ENCODE data around the gene PNKD. TPM values are rescaled to one million over a fixed set of nuclear protein-coding genes. Genes with fewer than 3 reads are reported as not detected.

Gene PNKD
- total and polyA plus RNA-seq, 11 donors = 53.8 to 146 (median 72.5) TPM

DNA sequence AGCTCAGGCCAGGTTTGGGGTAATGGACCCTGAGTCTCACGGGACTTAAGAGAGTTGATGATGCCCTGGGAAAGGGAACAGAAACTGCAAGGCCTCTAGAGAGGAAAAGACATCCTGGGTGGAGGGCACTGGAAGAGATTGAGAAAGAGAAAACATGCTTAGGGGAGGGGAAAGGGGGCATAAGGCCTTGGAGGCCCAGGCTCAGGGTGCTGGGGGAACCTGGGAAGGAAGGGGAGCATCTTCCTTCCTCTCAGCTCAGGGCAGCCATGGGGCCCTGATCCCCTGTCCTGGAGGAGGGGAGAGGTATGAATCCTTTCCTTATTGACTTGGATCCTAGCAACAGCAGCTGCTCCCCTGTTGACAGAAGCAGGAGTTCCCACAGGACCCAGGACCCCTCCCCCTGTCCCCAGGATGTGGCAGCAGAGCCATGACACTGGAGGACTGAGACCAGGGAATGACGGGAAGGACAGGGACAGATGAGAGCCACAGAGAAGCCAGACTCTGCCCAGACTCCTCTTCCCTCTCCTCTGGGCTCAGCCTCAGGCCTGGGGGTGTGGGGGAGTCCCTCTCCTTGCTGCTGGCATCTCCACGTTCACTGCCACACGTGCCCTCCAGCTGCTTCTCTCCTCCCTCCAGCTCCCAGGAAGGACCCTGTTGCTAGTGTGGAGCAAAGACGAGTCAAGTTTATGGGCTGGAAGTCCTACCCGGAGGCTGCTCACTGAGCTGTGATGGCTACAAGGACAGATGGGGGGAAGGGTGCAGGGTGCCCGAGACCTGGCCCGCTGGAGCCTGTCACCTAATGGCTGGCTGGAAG is 8.7 kb upstream of the PNKD start:
- H3K27ac ChIP-seq = peak overlapping the region in 11 of 12 donors; percentile 58 to 92 (median 88)
- TF ChIP-seq, protein P1, sequence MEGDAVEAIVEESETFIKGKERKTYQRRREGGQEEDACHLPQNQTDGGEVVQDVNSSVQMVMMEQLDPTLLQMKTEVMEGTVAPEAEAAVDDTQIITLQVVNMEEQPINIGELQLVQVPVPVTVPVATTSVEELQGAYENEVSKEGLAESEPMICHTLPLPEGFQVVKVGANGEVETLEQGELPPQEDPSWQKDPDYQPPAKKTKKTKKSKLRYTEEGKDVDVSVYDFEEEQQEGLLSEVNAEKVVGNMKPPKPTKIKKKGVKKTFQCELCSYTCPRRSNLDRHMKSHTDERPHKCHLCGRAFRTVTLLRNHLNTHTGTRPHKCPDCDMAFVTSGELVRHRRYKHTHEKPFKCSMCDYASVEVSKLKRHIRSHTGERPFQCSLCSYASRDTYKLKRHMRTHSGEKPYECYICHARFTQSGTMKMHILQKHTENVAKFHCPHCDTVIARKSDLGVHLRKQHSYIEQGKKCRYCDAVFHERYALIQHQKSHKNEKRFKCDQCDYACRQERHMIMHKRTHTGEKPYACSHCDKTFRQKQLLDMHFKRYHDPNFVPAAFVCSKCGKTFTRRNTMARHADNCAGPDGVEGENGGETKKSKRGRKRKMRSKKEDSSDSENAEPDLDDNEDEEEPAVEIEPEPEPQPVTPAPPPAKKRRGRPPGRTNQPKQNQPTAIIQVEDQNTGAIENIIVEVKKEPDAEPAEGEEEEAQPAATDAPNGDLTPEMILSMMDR (IDR thresholded peaks at IDR 0.05) = no peak
- no peak for TF ChIP-seq POLR2A (IDR thresholded peaks at IDR 0.05)
- intact Hi-C loops (cut with DNase I) = loop anchor here in 2 of 10 donors (5.0 to 10.0 kb wide), 3 partner anchors 34 to 74 kb away; partner anchors contain the start of gene ARPC2 (in 1 of the 2)
- peaks cover 0 to 48% (median 36%) of the 10 kb centered on the region in 9 donors for H3K36me3 ChIP-seq
- no peaks in the 10 kb centered on the region for H3K9me3 ChIP-seq
- ATAC-seq (no peak), DNase-seq (no peak)
- 49 to 77% (median 67%) methylated on average over 5 to 8 of the region's 8 CpGs for WGBS, 4 donors
- H3K4me1 ChIP-seq = peaks cover 3 to 81% (median 57%) of the 10 kb centered on the region in 12 donors
- peak overlapping the region in 2 of 12 donors; percentile 0 to 30 for H3K4me3 ChIP-seq
- H3K27me3 ChIP-seq = no peaks in the 10 kb centered on the region

DNA sequence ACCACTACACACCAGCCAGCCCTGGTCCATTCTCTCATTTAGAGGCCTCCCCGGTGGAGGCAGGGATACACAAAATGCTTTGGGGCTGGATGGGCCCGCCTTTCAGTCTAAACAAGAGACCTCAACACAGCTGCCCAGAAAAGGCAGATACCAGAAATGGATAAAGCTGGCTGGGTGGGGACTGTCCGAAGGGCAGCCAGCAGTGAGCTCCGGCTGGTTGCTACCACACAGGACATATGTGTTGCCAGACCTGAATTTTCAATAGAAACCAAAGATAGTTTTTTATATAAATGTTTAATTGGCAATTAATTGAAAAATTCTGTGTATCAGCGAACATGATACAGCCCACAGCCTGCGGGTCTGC is 8.1 kb upstream of the PNKD start:
- ATAC-seq (no peak), DNase-seq (no peak)
- Histone ChIP-seq H3K4me1 (peaks cover 3 to 75% (median 56%) of the 10 kb centered on the region in 12 donors), H3K9me3 (no peaks in the 10 kb centered on the region), H3K27me3 (no peaks in the 10 kb centered on the region), H3K4me3 (no peak overlapping the region), H3K27ac (peak overlapping the region in 10 of 12 donors; percentile 35 to 92 (median 88)), H3K36me3 (peaks cover 0 to 48% (median 40%) of the 10 kb centered on the region in 9 donors)
- WGBS, 4 donors = 67 to 85% (median 75%) methylated on average over 6 of the region's 6 CpGs
- no peak for TF ChIP-seq POLR2A (IDR thresholded peaks at IDR 0.05)
- TF ChIP-seq, protein P1 (IDR thresholded peaks at IDR 0.05) = no peak
- intact Hi-C loops (cut with DNase I) = loop anchor here in 2 of 10 donors (5.0 to 10.0 kb wide), 3 partner anchors 35 to 75 kb away; partner anchors contain the start of gene ARPC2 (in 1 of the 2)

DNA sequence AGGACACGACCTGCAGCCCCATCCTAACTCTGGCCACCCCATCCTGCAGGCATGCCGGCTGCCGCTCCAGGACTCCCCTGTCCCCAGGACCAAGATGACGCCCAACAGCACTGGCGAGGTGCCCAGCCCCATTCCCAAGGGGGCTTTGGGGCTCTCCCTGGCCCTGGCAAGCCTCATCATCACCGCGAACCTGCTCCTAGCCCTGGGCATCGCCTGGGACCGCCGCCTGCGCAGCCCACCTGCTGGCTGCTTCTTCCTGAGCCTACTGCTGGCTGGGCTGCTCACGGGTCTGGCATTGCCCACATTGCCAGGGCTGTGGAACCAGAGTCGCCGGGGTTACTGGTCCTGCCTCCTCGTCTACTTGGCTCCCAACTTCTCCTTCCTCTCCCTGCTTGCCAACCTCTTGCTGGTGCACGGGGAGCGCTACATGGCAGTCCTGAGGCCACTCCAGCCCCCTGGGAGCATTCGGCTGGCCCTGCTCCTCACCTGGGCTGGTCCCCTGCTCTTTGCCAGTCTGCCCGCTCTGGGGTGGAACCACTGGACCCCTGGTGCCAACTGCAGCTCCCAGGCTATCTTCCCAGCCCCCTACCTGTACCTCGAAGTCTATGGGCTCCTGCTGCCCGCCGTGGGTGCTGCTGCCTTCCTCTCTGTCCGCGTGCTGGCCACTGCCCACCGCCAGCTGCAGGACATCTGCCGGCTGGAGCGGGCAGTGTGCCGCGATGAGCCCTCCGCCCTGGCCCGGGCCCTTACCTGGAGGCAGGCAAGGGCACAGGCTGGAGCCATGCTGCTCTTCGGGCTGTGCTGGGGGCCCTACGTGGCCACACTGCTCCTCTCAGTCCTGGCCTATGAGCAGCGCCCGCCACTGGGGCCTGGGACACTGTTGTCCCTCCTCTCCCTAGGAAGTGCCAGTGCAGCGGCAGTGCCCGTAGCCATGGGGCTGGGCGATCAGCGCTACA is 7.4 kb upstream of the PNKD start:
- TF ChIP-seq, protein P1 (IDR thresholded peaks at IDR 0.05) = no peak
- no peak for TF ChIP-seq POLR2A (IDR thresholded peaks at IDR 0.05)
- peaks cover 3 to 75% (median 53%) of the 10 kb centered on the region in 12 donors for H3K4me1 ChIP-seq
- intact Hi-C loops (cut with DNase I) = loop anchor here in 2 of 10 donors (5.0 to 10.0 kb wide), 3 partner anchors 36 to 76 kb away; partner anchors contain the start of gene ARPC2 (in 1 of the 2)
- H3K27me3 ChIP-seq = no peaks in the 10 kb centered on the region
- H3K36me3 ChIP-seq = peaks cover 0 to 55% (median 47%) of the 10 kb centered on the region in 9 donors
- no peaks in the 10 kb centered on the region for H3K9me3 ChIP-seq
- DNase-seq = peak in 1 of 5 donors; percentile 62
- no peak overlapping the region for H3K4me3 ChIP-seq
- 86 to 89% (median 87%) methylated on average over 11 to 39 of the region's 39 CpGs for WGBS, 4 donors
- peak overlapping the region in 6 of 12 donors; percentile 35 to 92 (median 88) for H3K27ac ChIP-seq
- no peak for ATAC-seq

Data from heart left ventricle (tissue), 16 donors.